Type B pancreatic cell (in vitro differentiated cells): ENCODE data around the gene LRP1-AS. TPM values are rescaled to one million over a fixed set of nuclear protein-coding genes. Genes with fewer than 3 reads are reported as not detected.

ENCODE experiments used
- DNase-seq: peaks from one replicate; pipeline ENCODE4 v3.0.0; 2021; ENCODE audit warnings: mixed read lengths; ENCODE audit not compliant: unreplicated experiment; ENCODE audit errors: extremely low spot score
- H3K27ac Mint-ChIP-seq: 2 replicates; pipeline ENCODE4 v1.8.0; 2021; ENCODE audit warnings: mild to moderate bottlenecking, mixed read lengths
- H3K27me3 Mint-ChIP-seq: 2 replicates; pipeline ENCODE4 v1.8.0; 2021; ENCODE audit warnings: mixed read lengths
- H3K36me3 Mint-ChIP-seq: 2 replicates; pipeline ENCODE4 v1.8.0; 2021; ENCODE audit warnings: mixed read lengths
- H3K4me1 Mint-ChIP-seq: one replicate; pipeline ENCODE4 v1.8.0; 2021; ENCODE audit warnings: mixed read lengths; ENCODE audit not compliant: unreplicated experiment
- H3K4me3 Mint-ChIP-seq: 2 replicates; pipeline ENCODE4 v1.8.0; 2021; ENCODE audit warnings: mild to moderate bottlenecking, mixed read lengths
- H3K9me3 Mint-ChIP-seq: 2 replicates; pipeline ENCODE4 v1.8.0; 2021; ENCODE audit warnings: mixed read lengths
- total RNA-seq: library from RNA; stranded (reverse); gene quantifications from 2 replicates; pipeline ENCODE4 v1.2.1, GENCODE V29; 2021; ENCODE audit warnings: low replicate concordance
- TF ChIP-seq, protein P1 (sequence below): fragments of 200-600 bp; sonication (generic); conservative IDR thresholded peaks from 2 replicates; pipeline ENCODE4 v1.5.0; 2021; ENCODE audit warnings: antibody characterized with exemption, mild to moderate bottlenecking

The LRP1-AS gene
- total RNA-seq, 1 donor from 2014 or later, result not detected

DNA sequence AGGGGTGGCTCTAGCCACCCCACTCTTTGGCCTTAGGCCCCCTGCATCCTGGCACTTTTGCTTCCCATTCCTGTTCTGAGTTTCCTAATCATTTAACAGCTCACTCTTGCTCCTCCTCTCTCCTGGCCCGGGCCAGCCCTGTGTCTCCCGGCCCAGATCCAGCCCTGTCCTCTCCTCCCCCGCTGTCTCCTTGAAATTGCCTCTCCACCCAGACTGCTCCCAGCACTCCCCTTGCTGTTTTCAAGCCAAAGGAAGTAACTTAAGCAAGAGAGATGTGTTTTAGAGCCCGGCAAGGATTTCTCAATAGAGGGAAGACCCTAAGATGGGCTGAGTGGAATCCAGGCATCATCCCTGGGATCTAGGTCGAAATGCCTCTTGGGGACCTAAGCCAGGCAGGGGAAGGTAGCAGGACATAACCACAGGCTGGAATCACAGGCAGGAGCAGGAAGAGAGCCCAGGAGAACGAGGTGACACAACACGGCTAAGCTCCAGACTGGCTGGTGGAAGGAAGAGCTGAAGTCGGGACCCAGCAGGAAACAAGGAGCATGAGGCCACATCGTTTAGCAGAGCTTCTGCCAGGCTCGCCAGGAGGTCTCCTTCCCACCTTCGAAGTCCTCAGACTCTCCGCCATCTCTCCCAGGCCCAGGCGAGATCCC lies 2.0 kb upstream of the LRP1-AS start:
- Mint-ChIP-seq H3K4me3 (no peak overlapping the region), H3K27me3 (no peaks in the 10 kb centered on the region), H3K36me3 (peaks cover 24% of the 10 kb centered on the region), H3K4me1 (peaks cover 56% of the 10 kb centered on the region), H3K27ac (peak overlapping the region; percentile 79), H3K9me3 (no peaks in the 10 kb centered on the region)
- no peak for DNase-seq
- TF ChIP-seq, protein P1, sequence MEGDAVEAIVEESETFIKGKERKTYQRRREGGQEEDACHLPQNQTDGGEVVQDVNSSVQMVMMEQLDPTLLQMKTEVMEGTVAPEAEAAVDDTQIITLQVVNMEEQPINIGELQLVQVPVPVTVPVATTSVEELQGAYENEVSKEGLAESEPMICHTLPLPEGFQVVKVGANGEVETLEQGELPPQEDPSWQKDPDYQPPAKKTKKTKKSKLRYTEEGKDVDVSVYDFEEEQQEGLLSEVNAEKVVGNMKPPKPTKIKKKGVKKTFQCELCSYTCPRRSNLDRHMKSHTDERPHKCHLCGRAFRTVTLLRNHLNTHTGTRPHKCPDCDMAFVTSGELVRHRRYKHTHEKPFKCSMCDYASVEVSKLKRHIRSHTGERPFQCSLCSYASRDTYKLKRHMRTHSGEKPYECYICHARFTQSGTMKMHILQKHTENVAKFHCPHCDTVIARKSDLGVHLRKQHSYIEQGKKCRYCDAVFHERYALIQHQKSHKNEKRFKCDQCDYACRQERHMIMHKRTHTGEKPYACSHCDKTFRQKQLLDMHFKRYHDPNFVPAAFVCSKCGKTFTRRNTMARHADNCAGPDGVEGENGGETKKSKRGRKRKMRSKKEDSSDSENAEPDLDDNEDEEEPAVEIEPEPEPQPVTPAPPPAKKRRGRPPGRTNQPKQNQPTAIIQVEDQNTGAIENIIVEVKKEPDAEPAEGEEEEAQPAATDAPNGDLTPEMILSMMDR, result no peak

DNA sequence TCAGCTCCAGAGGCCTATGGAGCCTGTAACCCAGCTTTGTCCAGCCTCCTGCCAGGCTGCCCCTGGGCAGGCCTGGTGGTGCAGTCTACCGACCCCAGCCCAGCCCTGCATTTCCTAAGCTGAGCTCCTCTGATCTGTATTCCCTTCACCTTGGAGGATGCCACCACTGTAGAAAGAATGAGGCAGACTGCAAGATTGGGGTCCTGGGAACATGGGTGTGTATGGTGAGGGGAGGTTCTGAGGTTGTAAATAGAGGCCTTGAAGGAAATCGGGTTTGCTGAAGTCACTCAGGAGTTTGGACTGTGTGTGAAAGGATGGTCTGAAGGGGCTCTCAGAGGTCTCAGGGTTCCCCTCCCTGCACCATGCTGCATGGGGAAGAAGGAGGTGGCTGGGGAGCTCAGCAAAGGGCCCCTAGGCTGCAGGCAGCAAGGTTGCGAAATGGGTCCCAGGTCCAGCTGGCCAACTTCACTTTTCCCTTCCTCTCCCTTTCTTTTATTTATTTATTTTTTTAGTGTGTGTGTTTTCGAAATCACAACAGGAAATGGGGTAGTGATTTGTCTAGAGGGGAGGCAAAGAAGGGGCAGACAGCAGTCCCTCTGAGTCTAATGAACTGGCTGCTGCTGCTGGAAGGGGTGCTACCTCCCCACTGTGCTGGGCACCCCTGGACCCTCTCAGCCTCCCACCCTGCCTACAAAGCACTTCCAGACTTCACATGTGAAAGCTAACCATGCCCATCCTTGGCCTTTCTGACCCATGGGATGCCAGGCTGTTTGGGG lies 1.2 kb upstream of the LRP1-AS start:
- no peaks in the 10 kb centered on the region for H3K27me3 Mint-ChIP-seq
- H3K36me3 Mint-ChIP-seq, result peaks cover 24% of the 10 kb centered on the region
- TF ChIP-seq, protein P1, result no peak
- DNase-seq, result no peak
- H3K4me1 Mint-ChIP-seq, result peaks cover 56% of the 10 kb centered on the region
- H3K27ac Mint-ChIP-seq, result peak overlapping the region; percentile 79
- no peaks in the 10 kb centered on the region for H3K9me3 Mint-ChIP-seq
- H3K4me3 Mint-ChIP-seq, result no peak overlapping the region

DNA sequence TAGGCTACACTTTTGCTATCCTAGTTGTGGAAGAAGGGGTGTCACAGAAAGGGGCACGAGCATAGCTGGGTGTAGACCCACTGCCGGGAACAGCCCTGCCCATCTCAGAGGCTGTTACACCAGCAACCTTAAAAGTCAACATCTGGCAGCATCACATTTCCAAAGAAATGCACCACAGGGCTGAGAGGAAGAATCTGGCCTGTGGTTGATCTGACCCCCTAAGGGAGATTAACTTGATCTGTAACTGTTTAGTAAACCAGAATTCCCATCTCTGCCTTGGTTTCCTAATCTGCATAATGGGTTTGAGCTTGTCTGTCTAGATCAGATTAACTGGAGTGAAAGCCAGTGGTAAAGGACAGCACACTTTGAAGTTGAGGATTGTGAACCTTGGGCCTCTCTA lies 1.3 kb downstream of the LRP1-AS start:
- Mint-ChIP-seq H3K27ac (peak overlapping the region; percentile 53), H3K27me3 (no peaks in the 10 kb centered on the region), H3K36me3 (peaks cover 31% of the 10 kb centered on the region), H3K4me1 (peaks cover 60% of the 10 kb centered on the region), H3K9me3 (no peaks in the 10 kb centered on the region), H3K4me3 (no peak overlapping the region)
- no peak for DNase-seq
- TF ChIP-seq, protein P1, result no peak

DNA sequence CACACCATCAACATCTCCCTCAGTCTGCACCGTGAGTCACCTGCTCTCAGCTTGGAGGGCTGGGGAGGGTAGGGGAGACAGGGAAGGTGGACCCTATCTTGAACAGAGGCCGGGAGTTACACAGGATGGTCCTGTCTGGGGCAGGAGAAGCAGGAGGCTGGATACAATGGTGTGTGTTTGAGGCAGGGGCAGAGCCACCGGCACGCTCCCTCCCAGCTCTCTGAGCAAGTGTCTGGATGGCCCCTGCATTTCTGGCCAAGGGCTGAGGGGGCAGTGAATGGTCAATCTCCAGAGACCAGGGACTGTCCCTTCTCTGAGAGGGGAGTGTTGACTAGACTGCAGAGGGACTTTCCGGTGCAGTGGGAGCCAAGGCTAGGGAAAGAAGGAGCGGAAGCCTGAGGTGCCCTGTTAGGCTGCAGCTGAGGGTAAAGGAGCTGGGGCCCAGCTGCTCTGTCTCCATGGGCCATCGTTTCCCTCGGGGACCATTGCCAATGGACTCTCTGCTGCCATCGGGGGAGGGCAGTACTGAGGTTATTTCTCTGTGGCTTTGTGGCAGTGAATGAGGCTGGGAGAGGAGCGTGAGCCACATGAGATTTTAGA lies 1.9 kb downstream of the LRP1-AS start:
- no peak for DNase-seq
- no peaks in the 10 kb centered on the region for H3K9me3 Mint-ChIP-seq
- H3K27me3 Mint-ChIP-seq, result no peaks in the 10 kb centered on the region
- TF ChIP-seq, protein P1, result no peak
- peaks cover 28% of the 10 kb centered on the region for H3K36me3 Mint-ChIP-seq
- peak overlapping the region; percentile 36 for H3K4me3 Mint-ChIP-seq
- H3K27ac Mint-ChIP-seq, result peak overlapping the region; percentile 53
- H3K4me1 Mint-ChIP-seq, result peaks cover 57% of the 10 kb centered on the region

DNA sequence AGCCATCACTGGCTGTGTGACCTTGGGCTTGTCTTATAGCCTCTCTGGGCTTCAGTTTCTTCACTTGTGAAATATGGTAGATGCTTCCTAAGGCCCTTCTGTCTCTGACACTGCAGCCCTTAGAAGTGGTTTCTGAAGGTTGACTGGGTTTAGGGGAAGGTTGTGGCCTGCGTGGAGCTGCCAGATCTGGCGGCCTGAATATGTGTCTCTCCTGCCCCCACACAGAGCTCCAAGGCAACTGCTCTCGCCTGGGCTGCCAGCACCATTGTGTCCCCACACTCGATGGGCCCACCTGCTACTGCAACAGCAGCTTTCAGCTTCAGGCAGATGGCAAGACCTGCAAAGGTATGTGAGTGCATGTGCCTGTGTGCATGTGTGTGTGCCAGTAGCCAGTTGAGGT lies 4.0 kb downstream of the LRP1-AS start:
- no peak for DNase-seq
- no peak overlapping the region for H3K4me3 Mint-ChIP-seq
- peaks cover 54% of the 10 kb centered on the region for H3K4me1 Mint-ChIP-seq
- no peaks in the 10 kb centered on the region for H3K27me3 Mint-ChIP-seq
- H3K27ac Mint-ChIP-seq, result no peak overlapping the region
- TF ChIP-seq, protein P1, result no peak
- no peaks in the 10 kb centered on the region for H3K9me3 Mint-ChIP-seq
- peaks cover 33% of the 10 kb centered on the region for H3K36me3 Mint-ChIP-seq
